ENCODE data around the gene EIF3L.
A peak's percentile ranks its signal among the peaks of the same experiment; 100 is the strongest.

The EIF3L gene

DNA sequence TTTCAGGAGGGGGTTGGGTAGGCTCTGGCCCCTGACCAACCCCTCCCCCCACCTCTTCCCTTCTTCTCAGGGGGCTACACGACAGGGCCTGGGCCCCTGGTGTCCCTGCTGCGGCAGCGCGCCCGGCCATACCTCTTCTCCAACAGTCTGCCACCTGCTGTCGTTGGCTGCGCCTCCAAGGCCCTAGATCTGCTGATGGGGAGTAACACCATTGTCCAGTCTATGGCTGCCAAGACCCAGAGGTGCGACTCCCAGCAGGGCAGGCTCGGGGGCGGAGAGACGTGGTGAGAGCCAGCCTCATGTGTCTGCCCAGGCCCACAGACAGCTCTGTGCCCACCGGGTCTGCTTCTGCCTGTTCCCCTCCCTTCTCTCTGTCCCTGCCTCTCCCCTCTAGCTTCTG lies 33.6 kb upstream of the EIF3L start:
- TF ChIP-seq, protein P1, sequence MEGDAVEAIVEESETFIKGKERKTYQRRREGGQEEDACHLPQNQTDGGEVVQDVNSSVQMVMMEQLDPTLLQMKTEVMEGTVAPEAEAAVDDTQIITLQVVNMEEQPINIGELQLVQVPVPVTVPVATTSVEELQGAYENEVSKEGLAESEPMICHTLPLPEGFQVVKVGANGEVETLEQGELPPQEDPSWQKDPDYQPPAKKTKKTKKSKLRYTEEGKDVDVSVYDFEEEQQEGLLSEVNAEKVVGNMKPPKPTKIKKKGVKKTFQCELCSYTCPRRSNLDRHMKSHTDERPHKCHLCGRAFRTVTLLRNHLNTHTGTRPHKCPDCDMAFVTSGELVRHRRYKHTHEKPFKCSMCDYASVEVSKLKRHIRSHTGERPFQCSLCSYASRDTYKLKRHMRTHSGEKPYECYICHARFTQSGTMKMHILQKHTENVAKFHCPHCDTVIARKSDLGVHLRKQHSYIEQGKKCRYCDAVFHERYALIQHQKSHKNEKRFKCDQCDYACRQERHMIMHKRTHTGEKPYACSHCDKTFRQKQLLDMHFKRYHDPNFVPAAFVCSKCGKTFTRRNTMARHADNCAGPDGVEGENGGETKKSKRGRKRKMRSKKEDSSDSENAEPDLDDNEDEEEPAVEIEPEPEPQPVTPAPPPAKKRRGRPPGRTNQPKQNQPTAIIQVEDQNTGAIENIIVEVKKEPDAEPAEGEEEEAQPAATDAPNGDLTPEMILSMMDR (IDR thresholded peaks at IDR 0.05; ENCODE audit: insufficient read depth, low read length, poor library complexity, severe bottlenecking) = no peak
- Histone ChIP-seq H3K4me3 (replicated peaks; ENCODE audit: low read depth, low read length) (no peak overlapping the region), H3K27me3 (replicated peaks; ENCODE audit: control insufficient read depth, insufficient read depth, low read length) (no peaks in the 10 kb centered on the region; the same call in 1 of the 2 replicates), H3K36me3 (ENCODE audit: control insufficient read depth, insufficient read depth, low read length) (peaks cover 4% of the 10 kb centered on the region)
- no peak for DNase-seq (ENCODE audit: extremely low read depth, insufficient read length)

DNA sequence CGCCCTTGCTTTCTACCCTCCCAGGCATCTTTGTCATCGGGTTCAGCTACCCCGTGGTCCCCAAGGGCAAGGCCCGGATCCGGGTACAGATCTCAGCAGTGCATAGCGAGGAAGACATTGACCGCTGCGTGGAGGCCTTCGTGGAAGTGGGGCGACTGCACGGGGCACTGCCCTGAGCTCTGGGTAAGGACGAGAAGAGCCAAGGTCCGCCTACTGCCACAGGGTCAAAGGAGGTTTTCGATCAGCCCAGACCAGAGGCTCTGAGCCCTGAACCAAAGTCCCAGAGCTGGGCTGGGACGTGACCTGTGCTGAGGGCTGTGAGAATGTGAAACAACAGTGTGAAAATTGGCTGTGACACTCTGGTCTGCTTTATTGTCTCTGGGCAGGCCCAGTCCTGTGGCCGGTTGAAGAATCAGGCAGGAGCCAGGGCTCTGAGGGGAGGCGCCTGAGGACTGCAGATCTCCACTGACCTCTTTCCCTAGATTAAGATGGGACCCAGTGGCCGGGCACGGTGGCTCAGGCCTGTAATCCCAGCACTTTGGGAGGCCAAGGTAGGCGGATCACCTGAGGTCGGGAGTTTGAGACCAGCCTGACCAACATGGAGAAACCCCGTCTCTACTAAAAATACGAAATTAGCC lies 32.6 kb upstream of the EIF3L start:
- no peaks in the 10 kb centered on the region; the same call in 1 of the 2 replicates for H3K27me3 ChIP-seq (replicated peaks; ENCODE audit: control insufficient read depth, insufficient read depth, low read length)
- DNase-seq (ENCODE audit: extremely low read depth, insufficient read length) = no peak
- TF ChIP-seq, protein P1 (IDR thresholded peaks at IDR 0.05; ENCODE audit: insufficient read depth, low read length, poor library complexity, severe bottlenecking) = no peak
- no peak overlapping the region for H3K4me3 ChIP-seq (replicated peaks; ENCODE audit: low read depth, low read length)
- H3K36me3 ChIP-seq (ENCODE audit: control insufficient read depth, insufficient read depth, low read length) = peaks cover 4% of the 10 kb centered on the region

DNA sequence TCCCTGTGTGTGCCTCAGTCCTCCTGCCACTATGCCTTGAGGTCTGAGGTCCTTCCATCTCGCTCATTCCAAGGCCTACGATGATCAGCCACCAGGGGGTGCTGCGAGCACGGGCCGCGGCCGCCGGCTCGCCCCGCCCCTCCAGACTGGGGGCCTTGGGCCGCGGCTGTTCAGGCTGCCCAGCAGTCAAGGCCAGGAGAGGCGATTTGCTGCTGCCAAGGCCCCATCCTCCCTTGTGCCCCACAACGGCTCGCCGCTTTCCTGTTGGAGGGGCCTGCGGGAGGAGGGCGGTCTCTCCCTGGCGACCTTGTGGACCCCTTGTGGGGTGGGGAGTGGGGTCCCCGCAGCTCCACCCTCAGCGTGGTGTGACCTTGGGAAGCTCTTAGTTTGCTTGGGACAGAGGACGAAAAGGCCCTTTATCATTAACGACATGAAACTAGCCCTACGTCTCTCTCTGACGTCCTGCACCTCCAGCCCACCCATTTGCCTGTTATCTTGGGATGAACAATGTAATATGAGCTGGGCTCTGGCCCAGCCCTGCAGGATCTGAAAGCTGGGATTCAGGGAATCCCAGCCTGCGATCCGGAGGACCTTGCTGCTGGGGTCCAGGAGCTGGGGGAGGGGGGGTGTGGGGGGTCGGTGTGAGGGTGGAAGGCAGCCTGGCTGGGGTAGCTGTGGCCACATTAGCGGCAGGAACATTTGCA lies 31.4 kb upstream of the EIF3L start:
- DNase-seq (ENCODE audit: extremely low read depth, insufficient read length) = peak; percentile 81
- Histone ChIP-seq H3K4me3 (replicated peaks; ENCODE audit: low read depth, low read length) (peak overlapping the region; percentile 35), H3K36me3 (ENCODE audit: control insufficient read depth, insufficient read depth, low read length) (peaks cover 4% of the 10 kb centered on the region), H3K27me3 (replicated peaks; ENCODE audit: control insufficient read depth, insufficient read depth, low read length) (peaks cover 2% of the 10 kb centered on the region; the same call in 1 of the 2 replicates)
- TF ChIP-seq, protein P1 (IDR thresholded peaks at IDR 0.05; ENCODE audit: insufficient read depth, low read length, poor library complexity, severe bottlenecking) = peak; percentile 83

DNA sequence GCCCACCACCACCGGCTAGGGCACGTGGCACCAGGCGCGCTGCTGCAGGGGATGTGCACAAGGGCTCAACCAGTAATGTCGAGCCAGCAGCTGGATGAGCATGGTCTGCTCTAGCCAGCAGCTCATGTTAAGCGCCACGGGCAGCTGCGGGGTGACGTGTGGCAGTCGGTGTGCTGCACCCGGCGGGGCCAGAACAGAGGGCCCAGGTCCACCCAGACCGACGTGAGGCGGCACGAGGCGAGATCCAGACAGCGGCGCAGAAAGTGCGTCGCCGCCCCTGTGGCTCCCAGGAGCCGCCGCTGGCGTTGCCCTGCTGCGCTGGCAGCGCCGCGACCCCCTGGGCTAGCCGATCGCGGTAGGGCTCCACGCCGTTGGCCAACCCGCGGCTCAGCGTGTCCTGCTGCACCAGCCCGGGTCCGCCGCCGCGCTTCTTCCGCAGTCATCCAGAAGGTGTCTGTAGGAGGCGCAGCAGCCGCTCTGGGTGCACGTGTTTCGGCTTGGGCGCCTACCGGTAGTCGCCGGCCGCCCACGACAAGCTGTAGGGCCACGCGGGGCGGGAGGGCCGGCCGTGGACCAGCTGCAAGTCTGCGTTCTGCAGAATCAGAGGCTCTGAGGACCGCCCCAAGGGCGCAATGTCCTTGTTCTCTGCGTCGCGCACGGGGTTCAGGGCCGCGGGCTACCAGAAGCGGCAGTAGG lies 30.7 kb upstream of the EIF3L start:
- peaks cover 2% of the 10 kb centered on the region; the same call in 1 of the 2 replicates for H3K27me3 ChIP-seq (replicated peaks; ENCODE audit: control insufficient read depth, insufficient read depth, low read length)
- peak overlapping the region; percentile 27 for H3K4me3 ChIP-seq (replicated peaks; ENCODE audit: low read depth, low read length)
- TF ChIP-seq, protein P1 (IDR thresholded peaks at IDR 0.05; ENCODE audit: insufficient read depth, low read length, poor library complexity, severe bottlenecking) = peak; percentile 38
- DNase-seq (ENCODE audit: extremely low read depth, insufficient read length) = peak; percentile 68
- peaks cover 4% of the 10 kb centered on the region for H3K36me3 ChIP-seq (ENCODE audit: control insufficient read depth, insufficient read depth, low read length)

DNA sequence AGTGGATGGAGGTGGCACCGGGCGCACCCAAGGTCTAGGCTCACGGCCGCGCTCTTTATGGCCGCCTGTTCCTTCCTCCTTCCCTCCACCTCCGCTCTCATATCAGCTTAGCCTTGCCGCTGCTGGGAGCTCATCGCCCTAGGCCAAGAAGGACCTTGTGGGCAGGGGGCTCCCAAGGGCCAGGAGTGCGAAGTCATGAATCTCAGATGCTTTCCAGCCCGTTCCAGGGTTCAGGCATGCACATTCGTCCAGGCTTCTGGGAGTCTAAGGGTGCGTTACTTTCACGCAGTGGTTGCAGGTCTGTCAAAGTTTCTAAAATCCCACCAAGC lies 30.1 kb upstream of the EIF3L start:
- Histone ChIP-seq H3K36me3 (ENCODE audit: control insufficient read depth, insufficient read depth, low read length) (peaks cover 3% of the 10 kb centered on the region; the same call in 1 of the 2 replicates), H3K4me3 (replicated peaks; ENCODE audit: low read depth, low read length) (no peak overlapping the region), H3K27me3 (replicated peaks; ENCODE audit: control insufficient read depth, insufficient read depth, low read length) (peaks cover 2% of the 10 kb centered on the region; the same call in 1 of the 2 replicates)
- DNase-seq (ENCODE audit: extremely low read depth, insufficient read length) = no peak
- TF ChIP-seq, protein P1 (IDR thresholded peaks at IDR 0.05; ENCODE audit: insufficient read depth, low read length, poor library complexity, severe bottlenecking) = no peak

Data from GM06990 (cell line).